Immature natural killer cell (primary cell): ENCODE results near the gene NDUFB11. TPM values are rescaled to one million over a fixed set of nuclear protein-coding genes. Genes with fewer than 3 reads are reported as not detected.

Source experiments
- DNase-seq, 3 donors: peaks; one replicate each; pipeline ENCODE4 v3.0.0; 2022; ENCODE audit warnings: mixed read lengths in 1 of 3
- H3K27ac Mint-ChIP-seq, 6 donors: one replicate each; pipeline ENCODE4 v1.8.0; 2020; ENCODE audit warnings: mixed read lengths in 6 of 6, mild to moderate bottlenecking in 5 of 6, inconsistent platforms in 4 of 6, moderate library complexity in 3 of 6
- H3K27me3 Mint-ChIP-seq, 3 donors: one replicate each; pipeline ENCODE4 v1.8.0; 2020 to 2021; ENCODE audit warnings: low read depth in 3 of 3, mild to moderate bottlenecking in 3 of 3, mixed read lengths in 3 of 3, moderate library complexity in 3 of 3, inconsistent platforms in 1 of 3
- H3K36me3 Mint-ChIP-seq, 3 donors: one replicate each; pipeline ENCODE4 v1.8.0; 2020; ENCODE audit warnings: mixed read lengths in 3 of 3, inconsistent platforms in 2 of 3, mild to moderate bottlenecking in 2 of 3
- H3K4me1 Mint-ChIP-seq, 2 donors: one replicate each; pipeline ENCODE4 v1.8.0; 2020; ENCODE audit warnings: inconsistent platforms in 2 of 2, mild to moderate bottlenecking in 2 of 2, mixed read lengths in 2 of 2, moderate library complexity in 1 of 2
- H3K4me3 Mint-ChIP-seq, 5 donors: one replicate each; pipeline ENCODE4 v1.8.0; 2020; ENCODE audit warnings: mild to moderate bottlenecking in 5 of 5, mixed read lengths in 5 of 5, inconsistent platforms in 3 of 5, moderate library complexity in 3 of 5
- H3K9me3 Mint-ChIP-seq, 6 donors: one replicate each; pipeline ENCODE4 v1.8.0; 2020; ENCODE audit warnings: mild to moderate bottlenecking in 6 of 6, mixed read lengths in 6 of 6, inconsistent platforms in 4 of 6, moderate library complexity in 3 of 6
- polyA plus RNA-seq, 3 donors: library from polyadenylated mRNA; unstranded; fragments of 300-500 nt; fragmentation: Illumina TruSeq; gene quantifications; one replicate each; pipeline ENCODE4 v1.2.3, GENCODE V29; 2021

NDUFB11 gene
- polyA plus RNA-seq, result 100 to 1,000 TPM; 124 to 208 (median 151) TPM

GRCh38 chrX:47144626-47145394 lies at the start of gene NDUFB11, which contains the start of gene RBM10:
TSS of gene NDUFB11 (minus strand) at chrX:47144702. CDS start at chrX:47144679, 23 bp downstream.
TSS of gene RBM10 (plus strand) at chrX:47145221. CDS start at chrX:47147482, 2,261 bp downstream.
- peaks cover 34 to 38% of the 10 kb centered on the region in 2 donors for H3K4me1 Mint-ChIP-seq
- peaks cover 0 to 3% (median 0%) of the 10 kb centered on the region in 6 donors for H3K9me3 Mint-ChIP-seq
- no peaks in the 10 kb centered on the region for H3K36me3 Mint-ChIP-seq
- DNase-seq, result peak; percentile 90 to 92 (median 91)
- peak within 1 kb of the TSS; percentile 95 to 98 (median 96) for H3K27ac Mint-ChIP-seq
- peak within 1 kb of the TSS; percentile 95 to 97 (median 97) for H3K4me3 Mint-ChIP-seq
- H3K27me3 Mint-ChIP-seq, result peaks cover 10 to 17% (median 15%) of the 10 kb centered on the region in 3 donors

DNA sequence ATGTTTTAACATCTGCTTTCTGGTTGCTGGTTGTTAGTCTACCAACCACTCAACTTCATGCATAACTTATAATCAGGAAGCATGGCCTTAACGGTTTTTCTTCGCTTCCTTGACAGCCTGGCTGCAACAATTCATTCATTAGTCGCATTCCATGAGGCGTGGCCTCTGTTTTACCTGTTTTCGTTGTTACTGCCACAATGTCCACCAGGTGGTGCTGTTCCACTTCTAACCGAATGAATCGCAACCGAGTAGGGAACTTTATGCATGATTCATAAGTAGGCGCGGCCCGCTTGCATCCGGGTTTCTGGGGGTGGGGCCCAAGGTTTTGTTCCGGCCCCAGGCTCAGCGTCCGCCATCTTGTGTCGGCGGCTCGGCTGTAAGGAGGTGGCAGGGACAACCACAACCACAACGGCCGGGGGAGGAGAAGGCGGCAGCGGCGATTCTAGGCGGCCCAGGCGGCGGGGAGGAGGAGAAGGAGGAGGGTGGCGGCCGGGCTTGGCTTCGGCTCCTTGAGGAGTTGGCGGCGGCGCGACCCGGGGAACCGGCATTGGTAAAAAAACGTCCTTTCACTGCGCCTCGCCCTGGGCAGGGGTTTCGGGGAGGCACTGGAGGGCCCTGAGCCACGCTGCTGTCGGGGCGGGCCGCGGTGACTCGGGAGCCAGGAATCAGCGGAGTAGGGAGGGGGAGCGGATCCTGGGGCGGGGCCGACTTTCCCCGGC lies 49.1 kb upstream of the NDUFB11 start, which contains the start of gene UBA1:
Gene UBA1 (plus strand): TSS at position 355 of the 719 bp plus-strand sequence. CDS start 4,974 bp downstream, outside the sequence.
- Mint-ChIP-seq H3K27me3 (peaks cover 3 to 16% (median 7%) of the 10 kb centered on the region in 3 donors), H3K27ac (peak within 1 kb of the TSS; percentile 92 to 99 (median 96)), H3K36me3 (peaks cover 0 to 8% (median 0%) of the 10 kb centered on the region in 3 donors), H3K4me1 (peaks cover 68 to 78% of the 10 kb centered on the region in 2 donors), H3K9me3 (no peaks in the 10 kb centered on the region), H3K4me3 (peak within 1 kb of the TSS; percentile 92 to 99 (median 95))
- peak; percentile 97 to 98 (median 97) for DNase-seq

- DNase-seq, result no peak
- peaks cover 57 to 61% of the 10 kb centered on the region in 2 donors for H3K4me1 Mint-ChIP-seq
- H3K4me3 Mint-ChIP-seq, result peak overlapping the region; percentile 90 to 94 (median 91)
- H3K27ac Mint-ChIP-seq, result peak overlapping the region; percentile 87 to 96 (median 90)
- no peaks in the 10 kb centered on the region for H3K36me3 Mint-ChIP-seq
- H3K9me3 Mint-ChIP-seq, result no peaks in the 10 kb centered on the region
- peaks cover 5 to 16% (median 11%) of the 10 kb centered on the region in 3 donors for H3K27me3 Mint-ChIP-seq
Observed at GRCh38 chrX:47191806-47192401, 47.4 kb upstream of the NDUFB11 start.

GRCh38 chrX:47191331-47191730 lies 46.8 kb upstream of the NDUFB11 start:
- Mint-ChIP-seq H3K4me3 (peak overlapping the region; percentile 90 to 94 (median 91)), H3K4me1 (peaks cover 51 to 55% of the 10 kb centered on the region in 2 donors), H3K27me3 (peaks cover 5 to 16% (median 12%) of the 10 kb centered on the region in 3 donors), H3K9me3 (no peaks in the 10 kb centered on the region), H3K36me3 (peaks cover 0 to 3% (median 3%) of the 10 kb centered on the region in 3 donors), H3K27ac (peak overlapping the region; percentile 87 to 96 (median 90))
- DNase-seq, result peak; percentile 46 to 50 (median 47)

- peak; percentile 80 to 84 (median 83) for DNase-seq
- peaks cover 2 to 3% (median 3%) of the 10 kb centered on the region in 3 donors for H3K36me3 Mint-ChIP-seq
- H3K27me3 Mint-ChIP-seq, result peaks cover 6 to 12% (median 12%) of the 10 kb centered on the region in 3 donors
- H3K4me3 Mint-ChIP-seq, result peak overlapping the region; percentile 90 to 94 (median 91)
- H3K4me1 Mint-ChIP-seq, result peaks cover 44 to 48% of the 10 kb centered on the region in 2 donors
- peak overlapping the region; percentile 87 to 96 (median 90) for H3K27ac Mint-ChIP-seq
- H3K9me3 Mint-ChIP-seq, result no peaks in the 10 kb centered on the region
Observed at GRCh38 chrX:47190445-47191269, 46.2 kb upstream of the NDUFB11 start.

GRCh38 chrX:47189906-47190305 lies 45.4 kb upstream of the NDUFB11 start:
- H3K27ac Mint-ChIP-seq, result no peak overlapping the region
- no peak for DNase-seq
- no peaks in the 10 kb centered on the region for H3K9me3 Mint-ChIP-seq
- H3K4me3 Mint-ChIP-seq, result no peak overlapping the region
- peaks cover 3 to 4% (median 3%) of the 10 kb centered on the region in 3 donors for H3K36me3 Mint-ChIP-seq
- H3K4me1 Mint-ChIP-seq, result peaks cover 37 to 41% of the 10 kb centered on the region in 2 donors
- peaks cover 6 to 12% (median 12%) of the 10 kb centered on the region in 3 donors for H3K27me3 Mint-ChIP-seq

DNA sequence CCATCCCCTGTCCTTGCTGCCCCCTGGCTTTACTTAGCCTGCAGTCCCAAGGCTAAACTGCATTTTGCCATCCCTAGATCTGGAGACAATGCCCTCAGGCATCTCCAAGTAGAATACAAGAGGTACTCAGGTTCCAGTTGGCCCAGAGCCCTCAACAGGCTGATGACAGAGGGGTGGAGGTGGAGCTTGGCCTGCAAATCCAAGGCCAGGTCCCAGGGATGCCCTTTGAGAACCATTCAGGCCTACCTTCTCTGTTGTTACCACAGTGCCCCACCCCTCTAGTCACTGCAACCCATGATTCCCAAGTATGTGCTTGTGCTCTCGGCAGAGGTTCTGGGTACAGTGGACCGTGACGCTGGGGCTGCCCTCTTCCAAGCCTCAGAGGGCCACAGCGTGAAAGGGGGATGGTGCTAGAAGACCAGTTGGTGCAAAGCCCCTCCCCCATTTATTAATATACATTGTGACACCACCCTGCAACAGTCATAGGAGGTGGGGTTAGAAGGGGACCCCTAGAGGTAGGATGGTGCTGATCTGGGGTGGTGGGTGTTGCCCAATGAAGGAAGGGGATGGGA lies 42.7 kb upstream of the NDUFB11 start:
- Mint-ChIP-seq H3K4me1 (peaks cover 18 to 20% of the 10 kb centered on the region in 2 donors), H3K4me3 (no peak overlapping the region), H3K27ac (peak overlapping the region in 1 of 6 donors; percentile 79), H3K9me3 (no peaks in the 10 kb centered on the region), H3K36me3 (peaks cover 3 to 4% (median 3%) of the 10 kb centered on the region in 3 donors), H3K27me3 (peaks cover 5 to 10% (median 7%) of the 10 kb centered on the region in 3 donors)
- no peak for DNase-seq

- Mint-ChIP-seq H3K27ac (no peak overlapping the region), H3K27me3 (peaks cover 5 to 10% (median 7%) of the 10 kb centered on the region in 3 donors), H3K9me3 (no peaks in the 10 kb centered on the region), H3K4me3 (no peak overlapping the region), H3K36me3 (peaks cover 3 to 4% (median 3%) of the 10 kb centered on the region in 3 donors), H3K4me1 (peaks cover 9 to 10% of the 10 kb centered on the region in 2 donors)
- DNase-seq, result no peak
Observed at GRCh38 chrX:47186096-47186740, 41.7 kb upstream of the NDUFB11 start.

DNA sequence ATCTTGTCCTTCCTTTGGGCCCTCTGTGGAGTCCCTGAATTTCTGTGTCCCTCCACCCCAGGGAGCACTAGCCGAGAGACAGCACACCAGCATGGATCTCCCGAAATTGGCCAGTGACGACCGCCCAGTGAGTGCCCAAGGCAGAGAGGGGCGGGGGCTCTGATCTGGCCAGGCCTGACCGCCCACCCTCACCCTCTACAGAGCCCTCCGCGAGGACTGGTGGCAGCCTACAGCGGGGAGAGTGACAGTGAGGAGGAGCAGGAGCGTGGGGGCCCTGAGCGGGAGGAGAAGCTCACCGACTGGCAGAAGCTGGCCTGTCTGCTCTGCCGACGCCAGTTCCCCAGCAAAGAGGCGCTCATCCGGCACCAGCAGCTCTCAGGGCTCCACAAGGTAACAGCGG lies 40.7 kb upstream of the NDUFB11 start:
- Mint-ChIP-seq H3K4me3 (no peak overlapping the region), H3K36me3 (peaks cover 3 to 4% (median 3%) of the 10 kb centered on the region in 3 donors), H3K27ac (no peak overlapping the region), H3K4me1 (peaks cover 0 to under 1% of the 10 kb centered on the region in 2 donors), H3K27me3 (peaks cover 5 to 8% (median 7%) of the 10 kb centered on the region in 3 donors), H3K9me3 (no peaks in the 10 kb centered on the region)
- no peak for DNase-seq

DNA sequence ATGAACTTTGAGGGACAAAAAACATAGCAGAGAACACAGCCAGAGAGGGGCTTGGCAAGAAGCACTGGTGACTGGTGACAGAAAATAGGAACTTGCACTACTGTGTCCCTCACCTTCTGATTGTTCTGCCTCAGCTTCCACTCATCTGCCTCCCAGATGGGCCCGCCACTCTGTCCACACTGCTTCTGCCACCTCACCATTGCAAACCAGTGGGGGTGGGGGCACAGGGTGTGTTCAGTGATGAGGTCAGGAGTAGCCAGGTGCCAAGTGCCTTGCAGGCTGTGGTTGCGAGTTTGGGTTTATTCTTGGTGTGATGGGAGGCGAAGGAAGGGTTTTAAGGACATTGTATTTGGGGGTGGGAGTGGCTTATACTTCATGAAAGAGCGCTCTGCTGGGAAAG lies 40.0 kb upstream of the NDUFB11 start:
- DNase-seq, result no peak
- no peaks in the 10 kb centered on the region for H3K4me1 Mint-ChIP-seq
- H3K27ac Mint-ChIP-seq, result no peak overlapping the region
- no peaks in the 10 kb centered on the region for H3K9me3 Mint-ChIP-seq
- H3K36me3 Mint-ChIP-seq, result peaks cover 3 to 5% (median 3%) of the 10 kb centered on the region in 3 donors
- peaks cover 5 to 9% (median 7%) of the 10 kb centered on the region in 3 donors for H3K27me3 Mint-ChIP-seq
- no peak overlapping the region for H3K4me3 Mint-ChIP-seq

- Mint-ChIP-seq H3K27ac (peak overlapping the region in 1 of 6 donors; percentile 12), H3K36me3 (peaks cover 3 to 9% (median 3%) of the 10 kb centered on the region in 3 donors), H3K4me1 (no peaks in the 10 kb centered on the region), H3K27me3 (peaks cover 3 to 9% (median 6%) of the 10 kb centered on the region in 3 donors), H3K9me3 (no peaks in the 10 kb centered on the region), H3K4me3 (no peak overlapping the region)
- DNase-seq, result no peak
Observed at GRCh38 chrX:47182106-47182700, 37.7 kb upstream of the NDUFB11 start.
